SU-DHL-6 (cell line): Measurements from ENCODE around the gene EGLN2.

Source experiments
- EZH2phosphoT487 ChIP-seq: fragments of 200-600 bp; sonication (generic), shearing (Covaris generic); conservative IDR thresholded peaks from 2 replicates; pipeline ENCODE4 v1.6.1; 2018; ENCODE audit warnings: mild to moderate bottlenecking, antibody characterized with exemption, low read length, moderate library complexity, mixed read lengths
- TF ChIP-seq, protein P1 (sequence below): fragments of 200-600 bp; sonication (generic); IDR thresholded peaks from one replicate; pipeline ENCODE4 v1.5.1; 2017; ENCODE audit warnings: antibody characterized with exemption, mild to moderate bottlenecking, low read length, moderate library complexity; ENCODE audit not compliant: insufficient read depth, poor library complexity, severe bottlenecking

DNA sequence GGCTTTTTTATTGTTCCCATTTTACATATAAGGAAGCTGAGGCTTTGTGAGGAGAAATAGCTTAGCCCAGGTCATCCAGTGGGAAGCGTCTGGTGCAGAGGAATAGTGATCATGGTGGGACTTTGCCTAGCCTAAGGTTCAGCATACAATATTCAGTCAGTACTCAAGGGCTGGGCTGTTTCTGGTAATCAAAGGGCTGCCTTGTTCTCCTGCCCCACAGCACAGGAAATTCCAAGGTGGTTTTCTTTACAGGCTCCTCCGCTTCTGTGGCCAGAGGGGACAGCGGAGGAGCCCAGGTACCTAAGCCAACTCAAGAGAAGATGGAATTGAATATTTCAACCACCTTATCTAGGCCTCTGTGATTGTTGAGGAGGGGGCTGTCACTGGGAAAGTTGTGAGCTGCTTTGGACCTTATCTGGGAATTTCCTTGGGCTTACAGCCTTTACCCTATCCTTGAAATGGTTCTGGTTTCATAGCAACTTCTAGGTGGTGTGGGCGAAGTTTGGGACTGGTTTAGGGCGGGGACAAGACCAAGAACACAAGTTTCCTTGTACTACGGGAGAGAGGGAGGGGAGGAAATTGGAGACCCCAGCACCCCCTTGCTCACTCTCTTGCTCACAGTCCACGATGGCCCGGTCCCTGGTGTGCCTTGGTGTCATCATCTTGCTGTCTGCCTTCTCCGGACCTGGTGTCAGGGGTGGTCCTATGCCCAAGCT, 23.9 kb upstream of the EGLN2 start, which contains the start of gene MIA:
- TF ChIP-seq, protein P1, sequence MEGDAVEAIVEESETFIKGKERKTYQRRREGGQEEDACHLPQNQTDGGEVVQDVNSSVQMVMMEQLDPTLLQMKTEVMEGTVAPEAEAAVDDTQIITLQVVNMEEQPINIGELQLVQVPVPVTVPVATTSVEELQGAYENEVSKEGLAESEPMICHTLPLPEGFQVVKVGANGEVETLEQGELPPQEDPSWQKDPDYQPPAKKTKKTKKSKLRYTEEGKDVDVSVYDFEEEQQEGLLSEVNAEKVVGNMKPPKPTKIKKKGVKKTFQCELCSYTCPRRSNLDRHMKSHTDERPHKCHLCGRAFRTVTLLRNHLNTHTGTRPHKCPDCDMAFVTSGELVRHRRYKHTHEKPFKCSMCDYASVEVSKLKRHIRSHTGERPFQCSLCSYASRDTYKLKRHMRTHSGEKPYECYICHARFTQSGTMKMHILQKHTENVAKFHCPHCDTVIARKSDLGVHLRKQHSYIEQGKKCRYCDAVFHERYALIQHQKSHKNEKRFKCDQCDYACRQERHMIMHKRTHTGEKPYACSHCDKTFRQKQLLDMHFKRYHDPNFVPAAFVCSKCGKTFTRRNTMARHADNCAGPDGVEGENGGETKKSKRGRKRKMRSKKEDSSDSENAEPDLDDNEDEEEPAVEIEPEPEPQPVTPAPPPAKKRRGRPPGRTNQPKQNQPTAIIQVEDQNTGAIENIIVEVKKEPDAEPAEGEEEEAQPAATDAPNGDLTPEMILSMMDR, result no peak
- no peak for TF ChIP-seq EZH2phosphoT487
